ENCODE results near the gene EPN3.
A peak's percentile ranks its signal among the peaks of the same experiment; 100 is the strongest.

Gene EPN3

GRCh38 chr17:50511058-50511457 is 21.5 kb upstream of the EPN3 start:
- DNase-seq = peak; percentile 50

- DNase-seq = no peak
These were observed 19.0 kb upstream of the EPN3 start for GRCh38 chr17:50513495-50513894.

DNA sequence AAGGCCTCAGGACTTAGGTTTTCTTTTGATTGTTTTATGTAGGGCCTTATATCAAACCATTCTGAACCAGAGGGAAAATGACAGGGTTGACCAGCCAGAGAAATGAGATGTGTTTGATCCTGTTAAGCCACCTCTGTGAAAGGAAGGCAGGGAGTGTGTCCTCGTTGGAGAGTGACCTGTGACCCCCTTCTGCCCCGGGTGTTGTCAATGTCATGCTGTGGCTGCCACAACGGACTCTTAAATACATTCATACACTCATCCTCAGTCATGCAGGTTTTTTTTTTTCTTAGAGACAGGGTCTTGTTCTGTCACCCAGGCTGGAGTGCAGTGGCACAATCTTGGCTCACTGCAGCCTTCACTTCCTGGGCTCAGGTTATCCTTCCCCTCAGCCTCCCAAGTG is 18.1 kb upstream of the EPN3 start:
- no peak for DNase-seq

- DNase-seq = peak; percentile 92
These were observed 17.4 kb upstream of the EPN3 start for GRCh38 chr17:50514936-50515702.

- no peak for DNase-seq
These were observed 15.5 kb upstream of the EPN3 start for GRCh38 chr17:50517011-50517410.

DNA sequence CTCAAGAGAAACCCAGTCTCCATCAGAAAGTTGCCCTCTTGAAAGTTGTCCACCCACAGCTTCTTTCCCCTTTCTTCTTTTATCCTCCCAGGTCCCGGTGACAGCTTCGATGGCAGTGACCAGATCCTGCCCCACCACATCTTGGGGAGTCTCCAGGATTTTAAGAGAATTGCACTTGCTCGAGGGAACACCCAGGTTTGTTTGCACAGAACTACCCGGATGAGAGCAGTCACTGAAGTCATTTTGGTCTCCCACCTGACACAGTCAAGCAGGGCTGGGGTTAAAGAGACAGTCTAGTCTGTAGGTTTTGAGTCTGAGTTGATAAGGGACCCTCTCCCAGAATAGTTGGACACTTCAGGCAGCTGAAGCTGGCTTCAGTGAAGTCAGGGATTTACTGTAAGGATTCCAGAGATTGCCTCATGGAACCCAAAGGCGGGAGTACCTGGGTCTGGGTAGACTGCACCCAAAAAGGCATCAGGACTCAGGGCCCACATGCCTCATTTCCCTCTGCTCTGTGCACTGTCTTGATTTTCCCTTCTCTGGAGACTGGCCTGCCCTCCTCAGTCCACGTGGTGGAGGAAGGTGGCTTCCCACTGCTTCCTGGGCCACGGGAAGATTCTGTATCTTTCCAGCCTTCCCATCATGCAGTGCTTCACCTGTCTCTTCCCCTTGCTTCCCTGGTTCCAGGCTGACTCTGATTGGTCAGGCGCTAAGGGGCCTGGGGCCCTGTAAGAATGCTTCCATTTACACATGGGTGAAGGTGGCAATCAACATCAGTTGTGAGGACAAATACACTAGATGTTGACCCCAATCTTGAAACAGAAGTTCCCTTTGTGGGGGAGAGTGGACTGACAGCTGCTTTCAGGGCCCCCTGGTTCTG is 14.8 kb upstream of the EPN3 start:
- DNase-seq = no peak

GRCh38 chr17:50518384-50519023 is 14.0 kb upstream of the EPN3 start:
- no peak for DNase-seq

- no peak for DNase-seq
These were observed 13.2 kb upstream of the EPN3 start for GRCh38 chr17:50519141-50519834.

DNA sequence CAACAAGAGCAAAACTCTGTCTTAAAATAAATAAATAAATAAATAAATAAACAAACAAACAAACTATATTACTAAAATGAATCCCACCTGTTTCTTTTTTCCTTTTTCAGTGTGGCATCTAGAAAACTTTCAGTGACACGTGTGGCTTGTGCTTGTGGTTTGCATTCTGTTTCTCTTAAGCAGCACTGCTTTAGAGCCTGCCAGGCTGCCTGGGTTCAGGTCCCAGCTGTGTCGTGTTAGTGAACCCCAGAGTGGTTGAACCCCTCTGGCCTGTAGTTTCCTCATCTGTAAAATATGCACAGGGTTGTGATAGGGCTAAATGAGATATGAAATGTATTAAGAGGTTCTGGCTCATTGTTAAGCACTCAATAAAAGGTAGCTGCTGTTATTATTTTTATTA is 12.1 kb upstream of the EPN3 start:
- no peak for DNase-seq

DNA sequence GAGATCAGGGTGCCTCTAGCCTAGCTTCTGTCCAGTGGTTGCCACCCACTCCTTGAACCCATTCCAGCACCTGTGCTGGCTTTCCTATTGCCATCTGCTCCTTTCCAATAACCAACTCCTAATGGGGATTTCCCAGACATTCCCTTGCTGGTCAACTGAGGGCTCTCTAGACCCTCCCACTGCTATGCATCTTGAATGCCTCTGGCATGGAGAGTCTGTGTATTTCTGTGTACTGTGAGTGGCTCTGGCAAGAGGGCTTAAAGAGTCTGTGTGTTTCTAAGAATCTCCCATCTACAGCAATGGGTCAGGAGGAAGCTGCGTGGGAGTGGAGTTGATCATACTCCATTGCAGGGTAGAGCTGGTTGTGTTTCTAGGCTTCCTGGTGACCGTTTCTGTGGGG is 11.0 kb upstream of the EPN3 start:
- DNase-seq = no peak

DNA sequence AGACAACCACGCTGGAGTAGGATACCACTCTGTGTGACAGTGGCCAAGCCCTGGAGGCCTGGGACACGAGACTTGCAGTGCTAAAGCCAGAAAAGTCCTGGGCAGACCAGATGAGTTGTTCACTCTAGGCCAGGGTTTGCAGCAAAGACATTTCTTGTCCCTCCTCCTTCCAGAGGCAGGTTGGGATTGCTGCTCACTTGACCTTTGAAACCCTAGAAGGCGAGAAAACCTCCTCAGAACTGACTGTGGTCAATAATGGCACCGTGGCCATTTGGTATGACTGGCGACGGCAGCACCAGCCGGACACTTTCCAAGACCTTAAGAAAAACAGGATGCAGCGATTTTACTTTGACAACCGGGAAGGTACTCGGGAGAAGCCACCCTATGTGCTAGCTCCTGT is 9.8 kb upstream of the EPN3 start:
- DNase-seq = no peak

GRCh38 chr17:50523208-50523607 is 9.3 kb upstream of the EPN3 start:
- DNase-seq = no peak

DNA sequence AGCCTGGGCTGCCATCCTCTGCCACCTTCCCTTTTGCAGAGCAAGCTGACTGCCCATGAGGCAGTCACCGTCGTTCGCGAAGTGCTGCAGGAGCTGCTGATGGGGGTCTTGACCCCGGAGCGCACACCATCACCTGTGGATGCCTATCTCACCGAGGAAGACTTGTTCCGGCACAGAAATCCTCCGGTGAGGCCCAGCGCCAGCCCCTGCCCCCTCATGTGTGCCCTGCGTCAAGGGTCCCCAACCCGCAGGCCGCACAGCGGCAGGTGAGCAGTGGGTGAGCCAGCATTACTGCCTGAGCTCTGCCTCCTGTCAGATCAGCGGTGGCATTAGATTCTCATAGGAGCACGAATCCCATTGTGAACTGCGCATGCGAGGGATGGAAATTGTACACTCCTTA is 7.7 kb upstream of the EPN3 start:
- no peak for DNase-seq

DNA sequence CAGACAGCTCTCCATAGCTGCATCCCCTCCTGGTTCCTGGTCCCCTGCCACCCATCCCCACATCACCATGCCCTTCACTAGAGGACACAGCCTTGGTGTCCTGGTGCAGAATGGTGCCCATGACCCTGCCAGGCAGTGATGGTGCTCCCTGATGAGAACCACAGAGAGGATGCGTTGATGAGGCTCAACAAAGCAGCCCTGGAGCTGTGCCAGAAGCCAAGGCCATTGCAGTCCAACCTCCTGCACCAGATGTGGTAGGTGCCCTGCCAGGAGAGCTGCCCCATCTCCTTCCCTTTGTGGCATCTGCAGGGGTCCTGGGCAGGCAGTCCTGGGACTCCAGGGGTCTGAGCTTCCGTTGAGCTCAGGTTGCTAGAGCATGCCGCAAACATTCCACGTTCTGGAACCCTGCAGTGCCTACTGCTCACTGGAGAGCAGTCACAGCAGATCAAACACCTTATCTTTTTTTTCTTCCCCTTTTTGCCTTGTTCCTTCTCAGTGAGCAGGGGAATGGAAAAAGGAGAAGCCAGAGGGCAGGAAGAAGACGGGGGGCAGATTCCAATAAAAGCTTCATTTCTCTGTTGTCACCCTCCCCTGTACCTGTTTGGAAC is 5.3 kb upstream of the EPN3 start:
- no peak for DNase-seq

DNA sequence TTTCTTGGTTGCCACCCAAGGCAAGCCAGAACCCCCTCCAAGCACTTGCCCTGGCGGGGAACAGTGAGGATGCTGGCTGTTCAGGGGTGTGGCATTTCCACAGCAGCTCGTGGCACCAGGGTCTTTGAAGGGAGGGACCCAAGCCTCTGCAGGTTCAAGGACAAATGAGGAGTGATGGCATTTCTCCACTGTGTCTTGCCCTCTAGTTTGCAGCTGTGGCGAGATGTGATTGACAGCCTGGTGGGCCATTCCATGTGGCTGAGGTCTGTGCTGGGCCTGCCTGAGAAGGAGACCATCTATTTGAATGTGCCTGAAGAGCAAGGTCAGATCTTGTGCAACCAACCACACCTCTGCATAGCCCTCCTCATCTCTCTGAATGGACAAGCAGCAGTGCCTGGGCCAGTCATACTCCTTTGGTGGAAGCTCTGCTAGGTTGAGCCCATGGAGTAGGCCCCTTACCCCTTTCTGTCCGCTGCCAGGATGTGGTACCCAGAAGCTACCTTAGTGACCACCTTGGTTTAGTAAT is 4.5 kb upstream of the EPN3 start:
- no peak for DNase-seq

DNA sequence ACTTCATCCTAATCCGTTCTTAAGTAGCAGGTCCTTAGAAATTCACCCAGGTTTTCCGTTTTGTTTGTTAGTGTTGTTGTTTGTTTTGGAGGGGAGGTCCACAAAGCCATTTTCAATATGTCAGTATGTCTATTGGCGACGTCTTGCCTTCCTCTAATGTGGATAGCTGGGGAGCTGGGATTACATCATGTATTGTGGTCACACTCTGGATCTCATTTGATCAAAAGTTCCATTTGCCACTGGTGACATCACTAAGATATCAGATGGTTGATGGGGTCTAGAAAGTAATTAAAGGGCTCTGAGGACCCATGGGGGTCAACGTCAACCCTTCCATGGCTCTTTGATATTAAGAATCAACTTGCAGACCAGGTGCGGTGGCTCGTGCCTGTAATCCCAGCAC is 2.7 kb upstream of the EPN3 start:
- no peak for DNase-seq

- no peak for DNase-seq
These were observed 1.0 kb upstream of the EPN3 start for GRCh38 chr17:50531428-50532025.

DNA sequence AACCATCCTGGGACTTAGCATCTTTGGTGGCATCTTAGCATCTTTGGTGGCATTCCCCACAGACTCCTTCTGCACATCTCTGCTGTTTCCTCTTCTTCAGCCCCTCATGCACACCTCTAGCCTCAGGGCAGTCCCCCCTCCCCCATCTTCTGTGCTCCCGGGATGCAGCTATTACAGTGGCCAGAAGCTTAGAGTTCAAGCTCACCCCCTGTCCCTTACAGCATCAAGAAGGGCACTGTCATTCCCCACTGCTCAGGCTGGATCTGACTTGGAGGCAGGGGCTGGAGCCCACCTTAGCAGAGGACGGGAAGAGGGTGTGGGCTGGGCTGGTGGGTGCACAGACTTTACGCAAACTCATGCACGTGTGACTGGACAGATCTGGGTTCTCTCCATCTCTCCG is 650 bp downstream of the EPN3 start:
- DNase-seq = no peak

DNA sequence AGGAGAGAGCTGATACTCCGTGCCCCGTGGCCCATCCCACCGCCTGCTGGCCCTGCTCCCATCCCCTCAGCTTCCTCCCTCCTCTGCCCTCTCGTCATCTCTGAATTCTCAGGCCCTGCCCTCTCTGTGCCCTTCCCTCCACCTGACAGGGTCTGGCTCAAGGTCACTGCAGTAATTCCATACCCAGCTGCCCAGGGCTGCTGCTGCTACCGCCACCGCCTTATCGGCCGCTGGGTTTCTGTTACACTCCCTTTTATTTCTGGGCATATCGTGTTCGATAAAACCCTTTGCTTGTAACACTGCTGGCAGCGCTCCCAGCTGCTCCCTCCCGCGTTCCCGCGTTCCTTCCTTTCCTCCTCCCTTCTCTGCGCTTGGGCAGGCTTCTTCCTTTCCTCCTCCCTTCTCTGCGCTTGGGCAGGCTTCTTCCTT is 1.2 kb downstream of the EPN3 start:
- peak; percentile 41 for DNase-seq

DNA sequence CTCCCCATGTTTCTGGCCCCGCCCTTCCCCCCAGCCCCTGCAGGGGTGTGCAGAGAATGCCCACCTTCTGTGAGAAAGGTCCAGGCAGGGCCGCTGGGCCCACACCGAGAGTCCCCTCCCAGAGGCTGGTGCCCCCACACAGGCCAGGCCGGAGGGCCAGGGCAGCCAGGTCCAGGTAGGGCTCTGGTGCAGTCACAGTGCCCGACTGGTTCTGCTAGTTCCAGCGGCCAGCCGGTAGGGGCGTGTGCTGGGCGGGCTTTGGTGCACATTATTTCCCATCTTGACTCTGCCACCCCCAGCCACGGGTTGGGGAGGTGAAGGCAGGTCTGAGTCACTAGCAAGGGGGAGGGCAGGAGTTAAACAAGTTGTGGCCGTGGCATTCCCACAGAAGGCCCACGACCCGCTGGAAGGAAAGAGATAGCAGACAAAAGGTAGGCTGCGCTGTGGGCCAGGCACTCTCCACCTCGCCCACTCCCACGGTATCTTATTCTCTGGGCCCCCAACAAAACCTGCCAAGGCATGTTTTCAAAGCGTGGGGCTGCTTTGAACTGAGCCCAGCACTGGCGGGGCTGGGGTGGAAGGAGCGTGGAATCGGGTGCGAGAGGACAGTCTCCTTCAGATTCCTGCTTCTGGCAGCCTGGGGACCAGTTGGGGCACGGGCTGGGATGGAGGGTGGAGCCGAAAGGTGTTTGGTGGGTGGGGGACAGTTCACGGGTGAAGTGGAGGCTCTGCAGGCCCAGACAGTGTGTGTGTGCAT is 1.9 kb downstream of the EPN3 start:
- peak; percentile 56 for DNase-seq

- no peak for DNase-seq
These were observed 2.4 kb downstream of the EPN3 start for GRCh38 chr17:50534979-50535326.

All from kidney glomerular epithelial cell (primary cell).